Measurements from ENCODE around the gene AGMO. TPM values are rescaled to one million over a fixed set of nuclear protein-coding genes. Genes with fewer than 3 reads are reported as not detected.

AGMO gene
- total RNA-seq, 2 donors from 2014 or later: not detected

GRCh38 chr7:15168489-15168888 lies 393.3 kb downstream of the AGMO start:
- DNase-seq (no peak), ATAC-seq (no peak)
- no peaks in the 10 kb centered on the region for H3K27me3 Mint-ChIP-seq
- H3K4me3 Mint-ChIP-seq: no peak overlapping the region
- H3K36me3 Mint-ChIP-seq (ENCODE audit: low read depth): no peaks in the 10 kb centered on the region
- no peaks in the 10 kb centered on the region for H3K9me3 ChIP-seq (ENCODE audit: control insufficient read depth, low read length, poor library complexity, severe bottlenecking)
- H3K27ac Mint-ChIP-seq: no peak overlapping the region
- H3K4me1 Mint-ChIP-seq: no peaks in the 10 kb centered on the region

GRCh38 chr7:15167912-15168311 lies 393.9 kb downstream of the AGMO start:
- Mint-ChIP-seq H3K27ac (no peak overlapping the region), H3K4me3 (no peak overlapping the region), H3K27me3 (no peaks in the 10 kb centered on the region), H3K4me1 (no peaks in the 10 kb centered on the region), H3K36me3 (ENCODE audit: low read depth) (no peaks in the 10 kb centered on the region)
- no peak for ATAC-seq
- no peaks in the 10 kb centered on the region for H3K9me3 ChIP-seq (ENCODE audit: control insufficient read depth, low read length, poor library complexity, severe bottlenecking)
- DNase-seq: no peak

- DNase-seq (no peak), ATAC-seq (no peak)
- no peaks in the 10 kb centered on the region for H3K4me1 Mint-ChIP-seq
- H3K27me3 Mint-ChIP-seq: no peaks in the 10 kb centered on the region
- H3K27ac Mint-ChIP-seq: no peak overlapping the region
- H3K9me3 ChIP-seq (ENCODE audit: control insufficient read depth, low read length, poor library complexity, severe bottlenecking): no peaks in the 10 kb centered on the region
- no peak overlapping the region for H3K4me3 Mint-ChIP-seq
- no peaks in the 10 kb centered on the region for H3K36me3 Mint-ChIP-seq (ENCODE audit: low read depth)
These were observed 395.2 kb downstream of the AGMO start for GRCh38 chr7:15166620-15167019.

GRCh38 chr7:15159261-15159660 lies 402.6 kb downstream of the AGMO start:
- H3K9me3 ChIP-seq (ENCODE audit: control insufficient read depth, low read length, poor library complexity, severe bottlenecking): no peaks in the 10 kb centered on the region
- H3K4me1 Mint-ChIP-seq: no peaks in the 10 kb centered on the region
- no peak for ATAC-seq
- H3K27me3 Mint-ChIP-seq: no peaks in the 10 kb centered on the region
- DNase-seq: no peak
- no peaks in the 10 kb centered on the region for H3K36me3 Mint-ChIP-seq (ENCODE audit: low read depth)
- no peak overlapping the region for H3K27ac Mint-ChIP-seq
- H3K4me3 Mint-ChIP-seq: no peak overlapping the region

- no peaks in the 10 kb centered on the region for H3K36me3 Mint-ChIP-seq (ENCODE audit: low read depth)
- DNase-seq (no peak), ATAC-seq (no peak)
- H3K27ac Mint-ChIP-seq: no peak overlapping the region
- H3K4me1 Mint-ChIP-seq: no peaks in the 10 kb centered on the region
- H3K27me3 Mint-ChIP-seq: no peaks in the 10 kb centered on the region
- H3K9me3 ChIP-seq (ENCODE audit: control insufficient read depth, low read length, poor library complexity, severe bottlenecking): no peaks in the 10 kb centered on the region
- H3K4me3 Mint-ChIP-seq: no peak overlapping the region
These were observed 403.5 kb downstream of the AGMO start for GRCh38 chr7:15158141-15158810.

Other genes with a start within 250 kb of the AGMO start
- not detected for gene MEOX2, start 124.7 kb upstream of the AGMO start, total RNA-seq

All from T-helper 17 cell (primary cell).